GM23338 (cell line): Measurements from ENCODE around the gene DIAPH1. TPM values are rescaled to one million over a fixed set of nuclear protein-coding genes. Genes with fewer than 3 reads are reported as not detected.
A peak's percentile ranks its signal among the peaks of the same experiment; 100 is the strongest.

Experiments
- ATAC-seq: fragments of 200-7000 bp; cut with Tn5 transposase; 3 replicates; pipeline ENCODE4 v1.9.1; 2020
- DNase-seq: peaks from one replicate; pipeline ENCODE4 v3.0.0-alpha.2; 2015; ENCODE audit warnings: low spot score
- H2AFZ ChIP-seq: fragments of 200-600 bp; sonication (generic); 2 replicates; pipeline ENCODE4 v1.8.0; 2016; ENCODE audit warnings: antibody characterized with exemption, mild to moderate bottlenecking, moderate library complexity
- H3F3A ChIP-seq: fragments of 200-600 bp; sonication (generic); replicated peaks from 2 replicates; pipeline ENCODE4 v1.8.0; 2017; ENCODE audit warnings: antibody characterized with exemption, mixed run types, low read depth
- H3K27ac ChIP-seq: fragments of 200-600 bp; sonication (generic); 2 replicates; pipeline ENCODE4 v1.6.1; 2016; ENCODE audit warnings: low read depth
- H3K27me3 ChIP-seq: fragments of 200-600 bp; sonication (generic); 2 replicates; pipeline ENCODE4 v1.8.0; 2016; ENCODE audit warnings: mild to moderate bottlenecking, mixed run types, moderate library complexity; ENCODE audit not compliant: insufficient read depth
- H3K36me3 ChIP-seq: fragments of 200-600 bp; sonication (generic); 2 replicates; pipeline ENCODE4 v1.8.0; 2016; ENCODE audit warnings: mild to moderate bottlenecking; ENCODE audit not compliant: insufficient read depth
- H3K4me1 ChIP-seq: fragments of 200-600 bp; sonication (generic); 2 replicates; pipeline ENCODE4 v1.8.0; 2016; ENCODE audit warnings: mild to moderate bottlenecking, moderate library complexity; ENCODE audit not compliant: insufficient read depth
- H3K4me2 ChIP-seq: fragments of 200-600 bp; sonication (generic); 2 replicates; pipeline ENCODE4 v1.7.1; 2017; ENCODE audit warnings: mixed run types
- H3K4me3 ChIP-seq: fragments of 200-600 bp; sonication (generic); 2 replicates; pipeline ENCODE4 v1.6.1; 2016; ENCODE audit warnings: mixed run types
- H3K79me2 ChIP-seq: fragments of 200-600 bp; sonication (generic); replicated peaks from 2 replicates; pipeline ENCODE4 v1.8.0; 2017; ENCODE audit warnings: mild to moderate bottlenecking; ENCODE audit not compliant: insufficient read depth
- H3K9me2 ChIP-seq: fragments of 200-600 bp; sonication (generic); 2 replicates; pipeline ENCODE4 v1.8.0; 2017; ENCODE audit not compliant: insufficient read depth
- H4K20me1 ChIP-seq: fragments of 200-600 bp; sonication (generic); replicated peaks from 2 replicates; pipeline ENCODE4 v1.8.0; 2017; ENCODE audit warnings: mild to moderate bottlenecking; ENCODE audit not compliant: insufficient read depth
- H3K27ac Mint-ChIP-seq: 2 replicates; pipeline ENCODE4 v1.8.0; 2020; ENCODE audit warnings: inconsistent platforms, mild to moderate bottlenecking, moderate library complexity, mixed read lengths
- H3K27me3 Mint-ChIP-seq: 3 replicates; pipeline ENCODE4 v1.8.0; 2022; ENCODE audit warnings: low read depth, mild to moderate bottlenecking, moderate library complexity, mixed read lengths, inconsistent platforms; ENCODE audit not compliant: insufficient read depth, poor library complexity
- H3K36me3 Mint-ChIP-seq: 3 replicates; pipeline ENCODE4 v1.8.0; 2021; ENCODE audit warnings: low read depth, mild to moderate bottlenecking, inconsistent platforms, moderate library complexity, mixed read lengths
- H3K4me1 Mint-ChIP-seq: 3 replicates; pipeline ENCODE4 v1.8.0; 2020; ENCODE audit warnings: mild to moderate bottlenecking, inconsistent platforms, mixed read lengths
- H3K4me3 Mint-ChIP-seq: 3 replicates; pipeline ENCODE4 v1.8.0; 2021; ENCODE audit warnings: moderate library complexity, mild to moderate bottlenecking, inconsistent platforms, mixed read lengths
- H3K9me3 Mint-ChIP-seq: 3 replicates; pipeline ENCODE4 v1.8.0; 2020; ENCODE audit warnings: moderate library complexity, mild to moderate bottlenecking, inconsistent platforms, mixed read lengths
- CREB1 ChIP-seq: fragments of 250-450 bp; sonication (Bioruptor Pico); IDR thresholded peaks from 2 replicates; pipeline ENCODE4 v1.5.0; 2020; ENCODE audit warnings: low read depth, mild to moderate bottlenecking, moderate library complexity
- EZH2phosphoT487 ChIP-seq: fragments of 200-600 bp; sonication (generic); IDR thresholded peaks from one replicate; pipeline ENCODE4 v1.8.1; 2018; ENCODE audit warnings: antibody characterized with exemption; ENCODE audit not compliant: unreplicated experiment
- JUNB ChIP-seq: IDR thresholded peaks from one replicate; pipeline ENCODE4 v1.6.1; 2016; ENCODE audit warnings: antibody characterized with exemption; ENCODE audit not compliant: unreplicated experiment
- POLR2AphosphoS5 ChIP-seq: IDR thresholded peaks from 2 replicates; pipeline ENCODE4 v1.6.1; 2016; ENCODE audit warnings: antibody characterized with exemption, low read depth
- ZNF331 ChIP-seq: fragments of 250-450 bp; sonication (Bioruptor Pico); IDR thresholded peaks from 2 replicates; pipeline ENCODE4 v1.5.0; 2020; ENCODE audit warnings: low read depth, mild to moderate bottlenecking, moderate library complexity
- polyA plus RNA-seq: library from polyadenylated mRNA; unstranded; fragments of >200 nt; fragmentation: Nextera tagmentation; extraction: Ambion mirVana; gene quantifications from 2 replicates; pipeline ENCODE4 v1.2.1, GENCODE V29; 2016
- total RNA-seq: library from RNA; depleted of rRNA; stranded (reverse); fragments of >200 nt; shearing (Covaris generic); gene quantifications from 2 replicates; pipeline ENCODE4 v1.2.3, GENCODE V29; 2014
- TF ChIP-seq, protein P1 (sequence below): fragments of 250-450 bp; sonication (Bioruptor Pico); IDR thresholded peaks from 2 replicates; pipeline ENCODE4 v1.5.0; 2020; ENCODE audit warnings: mild to moderate bottlenecking, moderate library complexity
- TF ChIP-seq, protein P2 (sequence below), 2 experiments: fragments of 200-600 bp in 1 of 2; sonication (generic) in 1 of 2; conservative IDR thresholded peaks; 2 replicates each; pipeline versions ENCODE4 v1.5.1 to v1.6.1; 2016 to 2017; ENCODE audit warnings: antibody characterized with exemption in 2 of 2, low read depth in 2 of 2, mild to moderate bottlenecking in 2 of 2, moderate library complexity in 1 of 2

Gene DIAPH1
- total and polyA plus RNA-seq, 2 experiments from 2014 or later: 42.9 to 104 TPM

DNA sequence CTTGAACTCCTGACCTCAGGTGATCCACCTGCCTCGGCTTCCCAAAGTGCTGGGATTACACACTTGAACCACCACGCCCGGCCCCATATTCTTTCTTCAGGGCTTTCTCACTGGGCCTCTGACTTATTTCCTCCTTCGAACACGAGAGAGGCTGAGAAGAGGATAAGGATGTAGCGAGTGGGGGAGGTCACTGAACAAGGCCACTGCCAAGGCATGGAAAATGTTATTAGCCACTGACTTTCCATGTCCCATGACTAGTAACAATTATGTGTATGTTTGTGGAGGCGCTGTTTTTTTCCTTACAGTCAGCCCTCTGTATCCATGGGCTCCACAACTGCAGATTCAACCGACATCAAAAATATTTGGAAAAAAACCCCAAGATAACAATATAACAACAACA lies 44.7 kb upstream of the DIAPH1 start (continued):
- TF ChIP-seq, protein P1, sequence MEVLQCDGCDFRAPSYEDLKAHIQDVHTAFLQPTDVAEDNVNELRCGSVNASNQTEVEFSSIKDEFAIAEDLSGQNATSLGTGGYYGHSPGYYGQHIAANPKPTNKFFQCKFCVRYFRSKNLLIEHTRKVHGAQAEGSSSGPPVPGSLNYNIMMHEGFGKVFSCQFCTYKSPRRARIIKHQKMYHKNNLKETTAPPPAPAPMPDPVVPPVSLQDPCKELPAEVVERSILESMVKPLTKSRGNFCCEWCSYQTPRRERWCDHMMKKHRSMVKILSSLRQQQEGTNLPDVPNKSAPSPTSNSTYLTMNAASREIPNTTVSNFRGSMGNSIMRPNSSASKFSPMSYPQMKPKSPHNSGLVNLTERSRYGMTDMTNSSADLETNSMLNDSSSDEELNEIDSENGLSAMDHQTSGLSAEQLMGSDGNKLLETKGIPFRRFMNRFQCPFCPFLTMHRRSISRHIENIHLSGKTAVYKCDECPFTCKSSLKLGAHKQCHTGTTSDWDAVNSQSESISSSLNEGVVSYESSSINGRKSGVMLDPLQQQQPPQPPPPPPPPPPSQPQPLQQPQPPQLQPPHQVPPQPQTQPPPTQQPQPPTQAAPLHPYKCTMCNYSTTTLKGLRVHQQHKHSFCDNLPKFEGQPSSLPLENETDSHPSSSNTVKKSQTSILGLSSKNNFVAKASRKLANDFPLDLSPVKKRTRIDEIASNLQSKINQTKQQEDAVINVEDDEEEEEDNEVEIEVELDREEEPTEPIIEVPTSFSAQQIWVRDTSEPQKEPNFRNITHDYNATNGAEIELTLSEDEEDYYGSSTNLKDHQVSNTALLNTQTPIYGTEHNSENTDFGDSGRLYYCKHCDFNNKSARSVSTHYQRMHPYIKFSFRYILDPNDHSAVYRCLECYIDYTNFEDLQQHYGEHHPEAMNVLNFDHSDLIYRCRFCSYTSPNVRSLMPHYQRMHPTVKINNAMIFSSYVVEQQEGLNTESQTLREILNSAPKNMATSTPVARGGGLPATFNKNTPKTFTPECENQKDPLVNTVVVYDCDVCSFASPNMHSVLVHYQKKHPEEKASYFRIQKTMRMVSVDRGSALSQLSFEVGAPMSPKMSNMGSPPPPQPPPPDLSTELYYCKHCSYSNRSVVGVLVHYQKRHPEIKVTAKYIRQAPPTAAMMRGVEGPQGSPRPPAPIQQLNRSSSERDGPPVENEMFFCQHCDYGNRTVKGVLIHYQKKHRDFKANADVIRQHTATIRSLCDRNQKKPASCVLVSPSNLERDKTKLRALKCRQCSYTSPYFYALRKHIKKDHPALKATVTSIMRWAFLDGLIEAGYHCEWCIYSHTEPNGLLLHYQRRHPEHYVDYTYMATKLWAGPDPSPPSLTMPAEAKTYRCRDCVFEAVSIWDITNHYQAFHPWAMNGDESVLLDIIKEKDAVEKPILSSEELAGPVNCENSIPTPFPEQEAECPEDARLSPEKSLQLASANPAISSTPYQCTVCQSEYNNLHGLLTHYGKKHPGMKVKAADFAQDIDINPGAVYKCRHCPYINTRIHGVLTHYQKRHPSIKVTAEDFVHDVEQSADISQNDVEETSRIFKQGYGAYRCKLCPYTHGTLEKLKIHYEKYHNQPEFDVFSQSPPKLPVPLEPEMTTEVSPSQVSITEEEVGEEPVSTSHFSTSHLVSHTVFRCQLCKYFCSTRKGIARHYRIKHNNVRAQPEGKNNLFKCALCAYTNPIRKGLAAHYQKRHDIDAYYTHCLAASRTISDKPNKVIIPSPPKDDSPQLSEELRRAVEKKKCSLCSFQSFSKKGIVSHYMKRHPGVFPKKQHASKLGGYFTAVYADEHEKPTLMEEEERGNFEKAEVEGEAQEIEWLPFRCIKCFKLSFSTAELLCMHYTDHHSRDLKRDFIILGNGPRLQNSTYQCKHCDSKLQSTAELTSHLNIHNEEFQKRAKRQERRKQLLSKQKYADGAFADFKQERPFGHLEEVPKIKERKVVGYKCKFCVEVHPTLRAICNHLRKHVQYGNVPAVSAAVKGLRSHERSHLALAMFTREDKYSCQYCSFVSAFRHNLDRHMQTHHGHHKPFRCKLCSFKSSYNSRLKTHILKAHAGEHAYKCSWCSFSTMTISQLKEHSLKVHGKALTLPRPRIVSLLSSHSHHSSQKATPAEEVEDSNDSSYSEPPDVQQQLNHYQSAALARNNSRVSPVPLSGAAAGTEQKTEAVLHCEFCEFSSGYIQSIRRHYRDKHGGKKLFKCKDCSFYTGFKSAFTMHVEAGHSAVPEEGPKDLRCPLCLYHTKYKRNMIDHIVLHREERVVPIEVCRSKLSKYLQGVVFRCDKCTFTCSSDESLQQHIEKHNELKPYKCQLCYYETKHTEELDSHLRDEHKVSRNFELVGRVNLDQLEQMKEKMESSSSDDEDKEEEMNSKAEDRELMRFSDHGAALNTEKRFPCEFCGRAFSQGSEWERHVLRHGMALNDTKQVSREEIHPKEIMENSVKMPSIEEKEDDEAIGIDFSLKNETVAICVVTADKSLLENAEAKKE (CRISPR knock-in tag): no peak
- no peak for TF ChIP-seq CREB1 (CRISPR knock-in tag)

DNA sequence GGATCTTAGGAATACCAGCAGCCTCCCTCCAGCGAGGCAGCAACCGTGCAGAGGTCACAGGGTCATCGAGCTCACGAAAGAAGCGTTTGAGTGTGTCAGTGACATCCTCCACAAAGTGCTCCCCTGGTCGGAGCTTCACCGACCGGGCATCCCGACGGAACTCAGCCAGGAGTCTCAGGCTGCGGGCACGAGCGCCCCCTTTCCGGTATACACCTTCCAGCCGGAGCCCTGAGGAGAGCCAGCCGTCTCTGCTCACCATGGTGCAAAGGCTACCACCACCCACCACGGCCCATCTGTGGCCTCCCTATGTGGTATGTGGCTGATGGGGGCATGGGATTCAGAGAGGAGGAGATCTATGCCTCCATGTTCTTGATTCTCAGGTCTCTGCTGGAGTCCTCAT lies 43.2 kb upstream of the DIAPH1 start:
- peaks cover 69% of the 10 kb centered on the region for H3K36me3 Mint-ChIP-seq
- DNase-seq (peak; percentile 15), ATAC-seq (no peak)
- H3K4me3 ChIP-seq: no peak overlapping the region
- no peak overlapping the region for H2AFZ ChIP-seq
- H3K27ac ChIP-seq: no peak overlapping the region
- no peaks in the 10 kb centered on the region; the same call in 1 of the 2 replicates for H4K20me1 ChIP-seq
- peaks cover 13% of the 10 kb centered on the region for H3K27me3 Mint-ChIP-seq
- H3K79me2 ChIP-seq: no peaks in the 10 kb centered on the region
- no peaks in the 10 kb centered on the region for H3K9me3 Mint-ChIP-seq
- peaks cover 39% of the 10 kb centered on the region for H3K36me3 ChIP-seq
- H3K4me2 ChIP-seq: no peak overlapping the region
- H3K4me3 Mint-ChIP-seq: no peak overlapping the region
- no peaks in the 10 kb centered on the region for H3K4me1 ChIP-seq
- H3K4me1 Mint-ChIP-seq: peaks cover 10% of the 10 kb centered on the region
- no peaks in the 10 kb centered on the region for H3K27me3 ChIP-seq
- 0 out of 2 replicates have a peak, but pooled peaks cover 3% of the 10 kb centered on the region for H3F3A ChIP-seq
- no peaks in the 10 kb centered on the region for H3K9me2 ChIP-seq
- no peak for TF ChIP-seq EZH2phosphoT487
- no peak for TF ChIP-seq POLR2AphosphoS5
- TF ChIP-seq JUNB: no peak
- TF ChIP-seq ZNF331: no peak
- TF ChIP-seq, protein P2, sequence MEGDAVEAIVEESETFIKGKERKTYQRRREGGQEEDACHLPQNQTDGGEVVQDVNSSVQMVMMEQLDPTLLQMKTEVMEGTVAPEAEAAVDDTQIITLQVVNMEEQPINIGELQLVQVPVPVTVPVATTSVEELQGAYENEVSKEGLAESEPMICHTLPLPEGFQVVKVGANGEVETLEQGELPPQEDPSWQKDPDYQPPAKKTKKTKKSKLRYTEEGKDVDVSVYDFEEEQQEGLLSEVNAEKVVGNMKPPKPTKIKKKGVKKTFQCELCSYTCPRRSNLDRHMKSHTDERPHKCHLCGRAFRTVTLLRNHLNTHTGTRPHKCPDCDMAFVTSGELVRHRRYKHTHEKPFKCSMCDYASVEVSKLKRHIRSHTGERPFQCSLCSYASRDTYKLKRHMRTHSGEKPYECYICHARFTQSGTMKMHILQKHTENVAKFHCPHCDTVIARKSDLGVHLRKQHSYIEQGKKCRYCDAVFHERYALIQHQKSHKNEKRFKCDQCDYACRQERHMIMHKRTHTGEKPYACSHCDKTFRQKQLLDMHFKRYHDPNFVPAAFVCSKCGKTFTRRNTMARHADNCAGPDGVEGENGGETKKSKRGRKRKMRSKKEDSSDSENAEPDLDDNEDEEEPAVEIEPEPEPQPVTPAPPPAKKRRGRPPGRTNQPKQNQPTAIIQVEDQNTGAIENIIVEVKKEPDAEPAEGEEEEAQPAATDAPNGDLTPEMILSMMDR (conservative IDR thresholded peaks at IDR 0.05; ENCODE audit: low read depth in 2 of 2): peak in 1 of 2 experiments; percentile 41; a peak in 2 of 4 replicates
- no peak overlapping the region for H3K27ac Mint-ChIP-seq
